SKM-1 (cell line): ENCODE results near the gene SMIM1.
A peak's percentile ranks its signal among the peaks of the same experiment; 100 is the strongest.

Experiments
- DNase-seq: peaks from one replicate; lab custom pipeline; 2025; ENCODE audit not compliant: unreplicated experiment; lab: John Stamatoyannopoulos, UW

The SMIM1 gene

DNA sequence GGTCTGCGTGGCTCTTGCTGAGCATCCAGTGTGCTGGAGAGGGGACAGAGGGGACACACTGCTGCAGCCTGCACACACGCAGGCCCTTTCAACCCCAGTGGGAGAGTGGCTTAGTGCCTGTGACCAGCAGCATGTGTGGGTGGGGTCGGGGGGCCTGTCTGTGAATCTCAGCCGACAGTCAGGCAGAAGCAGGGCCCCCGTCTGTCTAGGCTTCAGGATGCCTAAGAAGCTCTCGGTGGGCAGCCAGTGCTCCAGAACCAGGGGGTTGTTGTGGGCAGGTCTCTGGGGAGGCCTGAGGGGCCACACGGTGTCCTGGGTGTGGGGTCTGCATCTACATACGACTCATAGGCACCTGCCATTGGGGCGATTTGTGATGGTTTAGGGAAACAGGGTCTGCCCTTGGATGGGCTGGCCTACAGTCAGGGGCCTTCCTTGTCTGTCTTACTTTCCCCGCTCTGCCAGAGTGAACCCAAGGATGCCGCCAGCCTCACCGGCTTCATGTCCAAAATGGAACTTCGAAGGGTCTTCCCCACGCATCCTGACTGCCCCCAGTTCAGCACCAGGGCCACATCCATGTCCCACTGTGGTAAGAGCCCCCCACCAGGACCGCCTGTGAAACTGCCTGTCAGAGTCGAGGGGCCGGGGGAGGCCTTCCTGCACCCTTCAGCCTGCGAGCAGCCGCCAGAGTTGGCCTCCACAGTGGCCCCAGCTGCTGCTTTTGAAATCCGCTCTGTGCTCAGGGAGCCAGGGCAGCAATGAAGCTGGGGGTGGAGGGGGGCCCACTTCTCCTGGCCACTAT lies 18.7 kb upstream of the SMIM1 start:
- DNase-seq, result no peak

- DNase-seq, result no peak
Observed at GRCh38 chr1:3756394-3756793, 16.2 kb upstream of the SMIM1 start.

DNA sequence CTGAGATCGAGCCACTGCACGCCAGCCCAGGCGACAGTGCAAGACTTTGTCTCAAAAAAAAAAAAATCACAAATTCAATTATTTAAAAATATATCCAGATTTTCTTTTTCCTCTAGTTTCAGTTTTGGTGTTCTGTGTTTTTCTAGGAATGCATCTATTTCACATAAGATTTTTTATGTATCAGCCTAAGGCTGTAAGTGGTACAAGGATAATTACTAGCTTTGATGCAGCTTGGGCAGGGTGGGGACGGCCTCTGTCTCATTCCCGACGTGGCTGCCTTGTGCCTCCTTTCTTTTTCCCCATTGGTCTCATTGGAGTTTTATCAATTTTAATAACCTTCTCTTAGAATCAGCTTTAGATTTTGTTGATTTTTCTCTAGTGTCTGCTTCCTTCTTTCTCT lies 13.4 kb upstream of the SMIM1 start:
- no peak for DNase-seq

GRCh38 chr1:3759796-3760195 lies 12.8 kb upstream of the SMIM1 start:
- DNase-seq, result no peak

DNA sequence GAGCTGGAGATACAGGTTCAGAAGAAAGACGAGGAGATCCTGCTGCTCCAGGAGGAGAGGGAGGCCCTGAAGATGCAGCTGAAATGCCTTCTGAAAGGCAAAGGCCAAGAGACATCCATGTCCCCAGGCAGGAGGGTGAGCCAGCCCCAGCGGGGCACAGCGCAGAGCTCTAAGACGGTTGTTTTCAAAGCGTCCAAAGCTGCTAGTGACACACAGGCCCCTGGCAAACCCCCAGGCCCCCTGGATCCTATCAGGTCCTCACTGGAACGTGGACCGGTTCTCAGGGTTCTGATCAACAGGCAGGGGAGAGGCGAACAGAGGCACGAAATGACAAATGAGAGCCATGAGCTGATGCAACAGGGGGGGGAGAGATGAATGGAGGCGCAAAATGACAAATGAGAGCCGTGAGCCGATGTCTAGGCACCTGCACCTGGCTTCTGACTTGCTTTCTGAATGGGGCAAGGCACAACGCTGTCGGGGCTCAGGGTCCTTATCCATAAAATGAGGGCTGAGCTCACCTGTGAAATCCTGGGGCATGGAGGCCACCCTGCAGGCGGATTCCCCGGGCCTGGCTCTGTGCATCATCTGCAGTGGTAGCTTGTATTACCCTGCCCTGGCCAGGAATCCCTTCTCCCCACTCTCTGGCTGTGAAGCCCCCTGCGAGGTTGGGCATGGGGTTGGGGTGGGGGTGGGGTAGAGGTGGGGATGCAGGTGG lies 11.1 kb upstream of the SMIM1 start:
- DNase-seq, result no peak

DNA sequence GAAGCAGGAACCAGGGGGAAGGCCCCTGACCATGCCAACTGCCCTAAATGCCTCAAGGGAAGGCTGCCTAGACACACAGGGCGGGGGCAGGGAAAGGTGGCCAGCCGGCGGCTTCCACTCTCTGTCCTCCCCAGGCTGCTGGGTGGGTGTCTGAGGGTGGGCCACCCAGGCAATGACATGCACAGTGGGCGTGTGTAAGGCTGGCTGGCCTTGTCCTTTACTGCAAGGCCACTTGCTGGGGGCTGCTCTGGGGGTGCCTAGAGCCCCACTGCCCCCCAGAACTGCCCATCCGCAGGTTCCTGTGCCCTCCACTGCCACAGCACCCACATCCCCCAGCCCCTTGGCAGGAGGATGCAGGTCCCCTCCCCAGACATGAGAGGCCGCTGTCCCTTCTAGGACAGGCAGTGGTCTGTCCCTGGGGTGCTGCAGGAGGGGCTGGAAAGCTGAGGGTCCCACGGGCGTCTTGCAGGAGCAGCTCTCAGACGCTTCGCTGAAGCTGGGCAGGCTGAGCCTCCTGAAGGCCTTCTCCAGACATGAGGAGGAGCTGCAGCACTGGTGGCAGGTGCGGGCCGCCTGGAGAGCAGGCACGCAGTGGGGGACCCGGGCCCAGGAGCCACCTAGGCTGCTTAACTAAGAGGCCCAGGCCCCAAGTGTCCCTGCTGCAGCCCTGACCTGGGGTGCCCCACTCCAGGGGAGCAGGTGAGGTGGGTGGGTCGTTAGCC lies 10.2 kb upstream of the SMIM1 start:
- DNase-seq, result no peak

- no peak for DNase-seq
Observed at GRCh38 chr1:3762873-3763228, 9.7 kb upstream of the SMIM1 start.

- no peak for DNase-seq
Observed at GRCh38 chr1:3763351-3764125, 9.0 kb upstream of the SMIM1 start.

DNA sequence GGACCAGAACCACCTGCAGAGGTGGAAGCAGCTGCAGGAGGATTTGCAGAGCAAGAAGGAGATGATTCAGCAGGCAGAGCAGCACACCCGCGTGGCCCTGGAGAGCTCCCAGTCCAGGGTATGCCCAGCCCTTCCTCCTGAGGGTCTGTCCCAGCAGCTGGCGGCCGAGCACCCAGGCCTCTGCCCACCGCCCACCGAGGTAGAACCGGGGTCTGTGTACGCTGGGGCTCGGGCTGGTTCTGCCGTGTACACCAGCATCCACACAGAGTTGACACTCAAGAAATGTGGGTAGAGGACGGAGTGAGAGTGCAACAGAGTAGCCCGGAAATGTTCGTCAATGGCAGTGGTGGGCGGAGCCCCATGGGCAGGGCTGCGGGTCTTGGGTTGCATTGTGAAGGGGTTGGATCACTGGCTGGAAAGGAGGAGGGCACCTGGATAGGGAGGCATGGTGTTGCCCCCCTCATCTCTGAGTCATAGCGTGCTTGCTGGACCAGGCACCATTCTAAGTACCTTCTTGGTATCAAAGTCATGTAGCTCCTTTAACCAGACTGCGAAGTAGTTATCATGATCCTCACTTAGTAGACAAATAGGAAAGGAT lies 5.1 kb upstream of the SMIM1 start:
- DNase-seq, result no peak

- DNase-seq, result no peak
Observed at GRCh38 chr1:3768811-3769390, 3.6 kb upstream of the SMIM1 start.

- no peak for DNase-seq
Observed at GRCh38 chr1:3770047-3770765, 2.3 kb upstream of the SMIM1 start.

DNA sequence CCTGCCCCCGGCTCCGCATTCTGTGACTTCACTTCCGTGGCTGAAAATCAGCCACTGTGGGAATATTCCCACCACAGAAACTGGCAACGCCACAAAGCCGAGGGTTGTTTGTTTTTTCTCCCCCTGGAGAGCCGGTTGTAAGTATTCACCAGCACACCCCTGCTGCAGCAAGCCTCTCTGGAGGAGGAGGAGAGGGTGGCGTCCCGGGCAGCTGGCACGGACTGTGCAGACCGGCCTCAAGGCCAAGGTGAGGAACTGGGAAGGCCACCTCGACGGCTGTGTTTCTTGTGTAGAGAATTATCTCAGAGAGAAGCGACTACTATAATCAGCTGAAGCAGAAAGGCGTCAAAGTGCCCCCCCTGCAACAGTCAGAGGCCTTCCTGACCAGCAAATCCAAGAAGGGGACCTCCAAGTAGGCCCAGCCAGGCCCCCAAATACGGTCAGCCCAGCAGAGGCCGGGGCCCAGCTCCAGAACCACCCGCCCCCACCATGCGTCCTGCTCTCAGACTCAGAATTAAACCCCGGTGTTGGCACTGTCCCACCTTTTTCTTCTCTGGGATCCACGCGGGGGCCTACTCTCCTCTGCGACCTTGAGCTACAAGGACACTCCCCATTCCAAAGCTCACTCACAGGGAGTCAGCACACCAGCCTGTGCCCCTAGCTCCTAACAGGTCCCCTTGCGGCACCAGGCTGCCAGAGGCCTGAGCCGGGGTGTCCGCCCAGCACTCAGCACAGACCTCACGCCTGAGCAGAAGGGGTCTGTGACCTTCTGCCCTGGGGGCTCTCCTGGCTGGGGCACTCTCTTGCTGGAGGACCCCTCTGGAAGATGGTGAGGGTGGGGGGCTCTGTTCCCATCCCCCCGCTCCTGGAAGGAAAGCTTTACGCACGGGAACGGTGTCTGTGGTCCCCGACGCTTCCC lies 1.2 kb upstream of the SMIM1 start:
- no peak for DNase-seq

DNA sequence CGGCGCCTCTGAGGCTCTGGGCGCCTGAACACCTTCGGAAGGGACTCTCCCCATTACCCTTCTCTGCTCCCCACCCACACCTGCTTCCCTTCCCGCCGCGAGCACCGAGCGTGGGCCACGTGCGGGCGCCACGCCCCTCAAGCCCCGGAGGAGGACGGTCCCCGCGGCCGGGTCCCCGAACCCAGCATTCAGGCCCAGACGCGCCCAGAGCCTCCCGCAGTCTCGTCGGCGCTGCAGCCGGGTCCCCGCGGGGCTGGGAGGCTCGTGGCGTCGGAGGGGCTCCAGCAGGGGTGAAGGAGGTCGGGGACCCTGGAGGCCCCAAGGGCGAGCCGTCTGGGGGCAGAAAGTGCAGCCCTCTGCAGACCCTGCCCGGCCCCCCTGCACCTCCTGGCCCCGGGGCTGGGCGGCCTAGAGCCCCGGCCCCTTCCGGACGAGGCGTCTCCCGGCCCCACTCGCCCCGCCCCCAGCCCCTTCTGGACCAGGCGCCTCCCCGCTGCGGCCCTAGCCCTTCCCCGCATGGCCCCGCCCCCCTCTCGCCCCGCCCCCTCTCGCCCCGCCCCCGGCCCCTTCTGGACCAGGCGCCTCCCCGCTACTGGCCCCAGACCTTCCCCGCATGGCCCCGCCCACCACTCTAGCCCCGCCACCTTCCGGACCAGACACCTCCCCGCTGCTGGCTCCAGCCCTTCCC lies 378 bp upstream of the SMIM1 start:
- DNase-seq, result peak; percentile 75

- no peak for DNase-seq
Observed at GRCh38 chr1:3773572-3774275, 1.2 kb downstream of the SMIM1 start.

DNA sequence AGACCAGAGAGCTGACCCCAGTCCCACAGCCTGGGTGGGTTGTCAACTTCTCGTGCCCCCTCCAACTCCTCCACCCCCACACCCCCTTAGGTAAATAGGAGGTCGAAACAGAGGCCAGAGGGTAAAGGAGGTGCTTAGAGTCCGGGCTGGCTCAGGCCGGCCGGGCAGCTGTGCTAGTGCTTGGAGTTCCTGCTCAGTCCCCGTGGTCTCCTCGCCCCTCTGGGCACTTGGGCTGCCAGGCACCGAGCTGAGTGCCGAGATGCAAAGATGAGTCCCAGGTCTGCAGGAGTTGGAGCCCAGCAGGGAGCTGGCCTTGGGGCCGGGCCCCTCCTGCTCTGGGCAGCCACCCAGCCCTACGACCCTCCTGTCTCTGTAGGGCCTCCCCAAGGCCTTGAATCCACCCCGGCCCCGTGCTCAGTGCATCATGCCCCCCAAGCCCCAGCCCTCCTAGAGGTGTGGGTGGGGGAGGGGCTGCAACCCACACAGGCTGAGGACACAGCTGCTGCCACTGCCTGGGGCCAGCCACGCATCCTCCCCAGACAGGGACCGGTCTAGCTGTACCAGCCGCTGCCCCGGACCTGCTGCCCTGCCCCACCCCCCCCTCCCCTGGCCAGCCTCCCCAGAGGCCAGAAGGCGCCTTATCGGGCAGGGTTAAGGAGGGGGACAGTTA lies 1.9 kb downstream of the SMIM1 start:
- DNase-seq, result no peak

GRCh38 chr1:3774946-3775489 lies 2.5 kb downstream of the SMIM1 start:
- no peak for DNase-seq
